Prostate gland (tissue), 2 donors: ENCODE data around the gene STAT2.

ENCODE experiments used
- POLR2A ChIP-seq: fragments of 450-650 bp; IDR thresholded peaks from one replicate; pipeline ENCODE4 v1.6.1; 2016; ENCODE audit warnings: antibody characterized with exemption, mild to moderate bottlenecking
- POLR2AphosphoS5 ChIP-seq: sonication (generic); formaldehyde crosslinking; IDR thresholded peaks from one replicate; pipeline ENCODE4 v1.6.1; 2017; ENCODE audit warnings: antibody characterized with exemption
- TF ChIP-seq, protein P1 (sequence below), 4 experiments: fragments of 200-600 bp in 2 of 4; fragments of 450-650 bp in 2 of 4; sonication (generic) in 2 of 4; IDR thresholded peaks; 1 replicate in 3 of 4; 2 replicates in 1 of 4; pipeline ENCODE4 v1.5.1; 2016 to 2019; ENCODE audit warnings: antibody characterized with exemption in 4 of 4, mild to moderate bottlenecking in 2 of 4, moderate library complexity in 2 of 4

DNA sequence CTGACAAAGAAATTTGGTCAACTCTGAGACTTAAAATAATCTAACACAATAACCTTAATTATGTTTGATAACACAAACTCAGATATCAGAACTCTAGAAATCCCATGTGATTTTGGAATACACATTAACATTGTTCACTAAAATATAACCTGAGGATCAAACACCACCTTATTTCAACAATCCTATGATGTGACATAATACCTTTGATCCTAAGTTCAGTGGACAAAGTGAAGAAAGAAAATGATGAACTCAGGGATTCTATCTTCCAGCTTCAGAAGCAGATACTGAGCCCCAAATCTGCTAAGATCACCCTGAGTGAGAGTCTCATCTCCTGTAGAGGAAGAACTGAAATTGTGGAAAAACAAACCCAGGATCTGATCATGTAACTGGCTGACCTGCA, 38.4 kb upstream of the STAT2 start:
- TF ChIP-seq POLR2A (no peak), POLR2AphosphoS5 (no peak)
- TF ChIP-seq, protein P1, sequence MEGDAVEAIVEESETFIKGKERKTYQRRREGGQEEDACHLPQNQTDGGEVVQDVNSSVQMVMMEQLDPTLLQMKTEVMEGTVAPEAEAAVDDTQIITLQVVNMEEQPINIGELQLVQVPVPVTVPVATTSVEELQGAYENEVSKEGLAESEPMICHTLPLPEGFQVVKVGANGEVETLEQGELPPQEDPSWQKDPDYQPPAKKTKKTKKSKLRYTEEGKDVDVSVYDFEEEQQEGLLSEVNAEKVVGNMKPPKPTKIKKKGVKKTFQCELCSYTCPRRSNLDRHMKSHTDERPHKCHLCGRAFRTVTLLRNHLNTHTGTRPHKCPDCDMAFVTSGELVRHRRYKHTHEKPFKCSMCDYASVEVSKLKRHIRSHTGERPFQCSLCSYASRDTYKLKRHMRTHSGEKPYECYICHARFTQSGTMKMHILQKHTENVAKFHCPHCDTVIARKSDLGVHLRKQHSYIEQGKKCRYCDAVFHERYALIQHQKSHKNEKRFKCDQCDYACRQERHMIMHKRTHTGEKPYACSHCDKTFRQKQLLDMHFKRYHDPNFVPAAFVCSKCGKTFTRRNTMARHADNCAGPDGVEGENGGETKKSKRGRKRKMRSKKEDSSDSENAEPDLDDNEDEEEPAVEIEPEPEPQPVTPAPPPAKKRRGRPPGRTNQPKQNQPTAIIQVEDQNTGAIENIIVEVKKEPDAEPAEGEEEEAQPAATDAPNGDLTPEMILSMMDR (IDR thresholded peaks at IDR 0.05) = no peak
